Measurements from ENCODE around the gene SCD. TPM values are rescaled to one million over a fixed set of nuclear protein-coding genes. Genes with fewer than 3 reads are reported as not detected.
"Not testable (repeated sequence)": the region's sequence is repeated elsewhere in the genome, so short reads cannot be mapped to it uniquely, and the experiment has no call there.

Gene SCD
- total and polyA plus RNA-seq, 2 experiments from 2014 or later, result 325 to 816 TPM

GRCh38 chr10:100374200-100374655 is 27.2 kb downstream of the SCD start:
- Histone ChIP-seq H2AFZ (no peak overlapping the region), H3K27ac (ENCODE audit: low read depth) (peak overlapping the region; percentile 100), H3K27me3 (ENCODE audit: insufficient read depth) (no peaks in the 10 kb centered on the region), H3K79me2 (replicated peaks; ENCODE audit: insufficient read depth) (peaks cover 42% of the 10 kb centered on the region), H3K4me2 (peak overlapping the region; percentile 95), H4K20me1 (replicated peaks; ENCODE audit: insufficient read depth) (peaks cover 14% of the 10 kb centered on the region), H3K4me1 (ENCODE audit: insufficient read depth) (peaks cover 39% of the 10 kb centered on the region), H3F3A (replicated peaks; ENCODE audit: low read depth) (peaks cover 2% of the 10 kb centered on the region; the same call in 1 of the 2 replicates), H3K9me2 (ENCODE audit: insufficient read depth) (no peaks in the 10 kb centered on the region), H3K4me3 (peak overlapping the region; percentile 81), H3K36me3 (ENCODE audit: insufficient read depth) (no peaks in the 10 kb centered on the region; the same call in 1 of the 2 replicates)
- no peaks in the 10 kb centered on the region for H3K9me3 Mint-ChIP-seq
- peaks cover 6% of the 10 kb centered on the region; the same call in 1 of the 3 replicates for H3K36me3 Mint-ChIP-seq (ENCODE audit: low read depth)
- peak; percentile 33 for ATAC-seq
- peaks cover 26% of the 10 kb centered on the region for H3K4me1 Mint-ChIP-seq
- no peak overlapping the region for H3K4me3 Mint-ChIP-seq
- H3K27ac Mint-ChIP-seq, result no peak overlapping the region
- peaks cover 15% of the 10 kb centered on the region for H3K27me3 Mint-ChIP-seq (ENCODE audit: insufficient read depth, low read depth, poor library complexity)
- TF ChIP-seq POLR2AphosphoS5 (IDR thresholded peaks at IDR 0.05; ENCODE audit: low read depth) (0 out of 2 replicates have a peak, but pooled peaks have one; percentile 3), STAT1 (IDR thresholded peaks at IDR 0.05; ENCODE audit: unreplicated experiment) (no peak), ZNF331 (CRISPR knock-in tag; IDR thresholded peaks at IDR 0.05; ENCODE audit: low read depth) (no peak)
- peak; percentile 64 for DNase-seq (ENCODE audit: low spot score)

- Histone ChIP-seq H3K4me2 (peak overlapping the region; percentile 95), H3K4me3 (peak overlapping the region; percentile 81), H4K20me1 (replicated peaks; ENCODE audit: insufficient read depth) (peaks cover 18% of the 10 kb centered on the region), H3K79me2 (replicated peaks; ENCODE audit: insufficient read depth) (peaks cover 47% of the 10 kb centered on the region), H3K27ac (ENCODE audit: low read depth) (peak overlapping the region; percentile 100), H3K4me1 (ENCODE audit: insufficient read depth) (peaks cover 39% of the 10 kb centered on the region)
- peaks cover 15% of the 10 kb centered on the region for H3K27me3 Mint-ChIP-seq (ENCODE audit: insufficient read depth, low read depth, poor library complexity)
- not testable (repeated sequence) for ATAC-seq; H3F3A ChIP-seq (replicated peaks; ENCODE audit: low read depth); H3K9me2 ChIP-seq (ENCODE audit: insufficient read depth); H3K9me3 Mint-ChIP-seq; H3K36me3 ChIP-seq (ENCODE audit: insufficient read depth); H3K36me3 Mint-ChIP-seq (ENCODE audit: low read depth); H3K4me3 Mint-ChIP-seq; H3K27ac Mint-ChIP-seq; H3K27me3 ChIP-seq (ENCODE audit: insufficient read depth); H2AFZ ChIP-seq; DNase-seq (ENCODE audit: low spot score)
- H3K4me1 Mint-ChIP-seq, result peaks cover 26% of the 10 kb centered on the region
These were observed 27.8 kb downstream of the SCD start for GRCh38 chr10:100374677-100375353.

GRCh38 chr10:100376656-100377055 is 29.6 kb downstream of the SCD start:
- H3K27me3 Mint-ChIP-seq (ENCODE audit: insufficient read depth, low read depth, poor library complexity), result peaks cover 12% of the 10 kb centered on the region
- not testable (repeated sequence) for H3K9me3 Mint-ChIP-seq; H2AFZ ChIP-seq; H3K9me2 ChIP-seq (ENCODE audit: insufficient read depth); H3K27me3 ChIP-seq (ENCODE audit: insufficient read depth); H3K36me3 ChIP-seq (ENCODE audit: insufficient read depth); ATAC-seq; H3F3A ChIP-seq (replicated peaks; ENCODE audit: low read depth); DNase-seq (ENCODE audit: low spot score); H3K27ac Mint-ChIP-seq
- H3K36me3 Mint-ChIP-seq (ENCODE audit: low read depth), result peaks cover 18% of the 10 kb centered on the region
- peaks cover 19% of the 10 kb centered on the region for H4K20me1 ChIP-seq (replicated peaks; ENCODE audit: insufficient read depth)
- peak overlapping the region; percentile 59; the same call in 1 of the 2 replicates for H3K4me2 ChIP-seq
- H3K4me3 ChIP-seq, result peak overlapping the region; percentile 44
- peaks cover 12% of the 10 kb centered on the region for H3K4me1 Mint-ChIP-seq
- peaks cover 23% of the 10 kb centered on the region for H3K4me1 ChIP-seq (ENCODE audit: insufficient read depth)
- peaks cover 50% of the 10 kb centered on the region for H3K79me2 ChIP-seq (replicated peaks; ENCODE audit: insufficient read depth)
- H3K4me3 Mint-ChIP-seq, result peak overlapping the region; percentile 36; the same call in 1 of the 3 replicates
- peak overlapping the region; percentile 53; the same call in 1 of the 2 replicates for H3K27ac ChIP-seq (ENCODE audit: low read depth)

- no peak for DNase-seq (ENCODE audit: low spot score)
- Mint-ChIP-seq H3K4me3 (no peak overlapping the region), H3K27me3 (ENCODE audit: insufficient read depth, low read depth, poor library complexity) (peaks cover 12% of the 10 kb centered on the region), H3K4me1 (peaks cover 12% of the 10 kb centered on the region; the same call in 2 of the 3 replicates), H3K36me3 (ENCODE audit: low read depth) (peaks cover 30% of the 10 kb centered on the region), H3K9me3 (no peaks in the 10 kb centered on the region), H3K27ac (no peak overlapping the region)
- Histone ChIP-seq H3K9me2 (ENCODE audit: insufficient read depth) (no peaks in the 10 kb centered on the region), H2AFZ (no peak overlapping the region), H3K27me3 (ENCODE audit: insufficient read depth) (no peaks in the 10 kb centered on the region), H3K79me2 (replicated peaks; ENCODE audit: insufficient read depth) (peaks cover 50% of the 10 kb centered on the region), H3K36me3 (ENCODE audit: insufficient read depth) (peaks cover 13% of the 10 kb centered on the region), H3K4me1 (ENCODE audit: insufficient read depth) (peaks cover 13% of the 10 kb centered on the region), H4K20me1 (replicated peaks; ENCODE audit: insufficient read depth) (peaks cover 21% of the 10 kb centered on the region), H3K27ac (ENCODE audit: low read depth) (no peak overlapping the region), H3K4me3 (no peak overlapping the region), H3F3A (replicated peaks; ENCODE audit: low read depth) (no peaks in the 10 kb centered on the region; the same call in 1 of the 2 replicates), H3K4me2 (peak overlapping the region; percentile 14; the same call in 1 of the 2 replicates)
- ATAC-seq, result no peak
- no peak for TF ChIP-seq EZH2phosphoT487 (IDR thresholded peaks at IDR 0.05; ENCODE audit: unreplicated experiment)
- no peak for TF ChIP-seq JUNB (IDR thresholded peaks at IDR 0.05; ENCODE audit: unreplicated experiment)
- TF ChIP-seq CTCF (conservative IDR thresholded peaks at IDR 0.05; ENCODE audit: low read depth in 2 of 2), result no peak
These were observed 30.8 kb downstream of the SCD start for GRCh38 chr10:100377830-100378229.

Measured in GM23338 (cell line).